GM12873 (cell line): ENCODE results near the gene U2AF2.

Source experiments
- TF ChIP-seq, protein P1 (sequence below): IDR thresholded peaks from 2 replicates; pipeline ENCODE4 v1.5.1; 2012; ENCODE audit warnings: low read depth, mild to moderate bottlenecking, moderate library complexity, low read length, control low read depth; ENCODE audit not compliant: insufficient read depth; ENCODE audit errors: missing control alignments

The U2AF2 gene

DNA sequence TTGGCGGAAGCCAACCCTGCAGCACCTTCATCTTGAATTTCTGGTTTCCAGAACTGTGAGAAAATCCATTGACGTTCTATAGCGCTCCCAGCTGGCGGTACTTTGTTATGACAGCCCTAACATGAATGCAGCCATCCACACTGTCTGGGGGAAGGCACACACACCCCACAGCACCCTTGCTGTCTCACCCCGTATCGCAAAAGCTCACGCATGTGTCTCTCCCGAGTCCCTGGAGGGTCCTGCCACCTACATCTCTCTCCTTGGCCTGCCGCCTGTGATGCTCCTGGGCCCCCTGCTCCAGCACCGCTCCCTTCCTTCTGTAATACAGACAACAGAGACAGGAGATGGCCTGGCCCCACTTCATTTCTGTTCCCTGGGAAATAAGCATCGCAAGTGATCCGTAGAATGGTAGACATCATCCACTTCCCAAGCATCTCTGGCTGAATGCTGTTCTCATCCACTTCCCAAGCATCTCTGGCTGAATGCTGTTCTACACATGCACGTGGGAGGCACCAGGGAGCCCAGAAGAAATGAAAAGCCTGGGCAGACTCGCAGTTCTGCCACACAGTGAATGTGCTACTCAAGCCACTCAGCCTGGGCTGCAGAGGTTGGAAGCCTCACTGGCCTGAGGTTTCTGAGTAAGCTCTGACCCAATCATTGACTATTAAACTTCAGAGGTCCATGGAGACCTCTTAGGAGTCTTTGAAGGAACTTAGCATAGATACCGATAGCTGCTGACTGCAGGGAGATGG, 49.8 kb downstream of the U2AF2 start:
- TF ChIP-seq, protein P1, sequence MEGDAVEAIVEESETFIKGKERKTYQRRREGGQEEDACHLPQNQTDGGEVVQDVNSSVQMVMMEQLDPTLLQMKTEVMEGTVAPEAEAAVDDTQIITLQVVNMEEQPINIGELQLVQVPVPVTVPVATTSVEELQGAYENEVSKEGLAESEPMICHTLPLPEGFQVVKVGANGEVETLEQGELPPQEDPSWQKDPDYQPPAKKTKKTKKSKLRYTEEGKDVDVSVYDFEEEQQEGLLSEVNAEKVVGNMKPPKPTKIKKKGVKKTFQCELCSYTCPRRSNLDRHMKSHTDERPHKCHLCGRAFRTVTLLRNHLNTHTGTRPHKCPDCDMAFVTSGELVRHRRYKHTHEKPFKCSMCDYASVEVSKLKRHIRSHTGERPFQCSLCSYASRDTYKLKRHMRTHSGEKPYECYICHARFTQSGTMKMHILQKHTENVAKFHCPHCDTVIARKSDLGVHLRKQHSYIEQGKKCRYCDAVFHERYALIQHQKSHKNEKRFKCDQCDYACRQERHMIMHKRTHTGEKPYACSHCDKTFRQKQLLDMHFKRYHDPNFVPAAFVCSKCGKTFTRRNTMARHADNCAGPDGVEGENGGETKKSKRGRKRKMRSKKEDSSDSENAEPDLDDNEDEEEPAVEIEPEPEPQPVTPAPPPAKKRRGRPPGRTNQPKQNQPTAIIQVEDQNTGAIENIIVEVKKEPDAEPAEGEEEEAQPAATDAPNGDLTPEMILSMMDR: peak; percentile 43

DNA sequence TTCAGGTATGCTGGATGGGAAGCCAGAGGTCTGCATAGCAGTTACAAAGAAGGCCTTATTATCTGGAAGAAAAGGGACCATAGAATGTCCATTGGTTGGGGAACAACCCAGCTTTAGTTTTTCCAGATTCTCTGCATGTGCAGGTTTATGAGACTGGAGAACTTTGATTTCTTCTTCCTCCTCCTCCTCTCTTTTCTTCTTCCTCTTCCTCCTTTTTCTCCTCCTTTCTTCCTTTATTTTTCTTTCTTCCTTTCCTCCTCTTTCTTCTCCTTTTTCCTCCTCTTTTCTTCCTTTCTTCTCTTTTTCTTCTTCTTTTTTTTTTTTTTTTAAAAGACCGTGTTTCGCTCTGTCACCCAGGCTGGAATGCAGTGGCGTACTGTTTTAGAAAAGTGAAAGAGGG, 51.1 kb downstream of the U2AF2 start:
- TF ChIP-seq, protein P1: no peak

DNA sequence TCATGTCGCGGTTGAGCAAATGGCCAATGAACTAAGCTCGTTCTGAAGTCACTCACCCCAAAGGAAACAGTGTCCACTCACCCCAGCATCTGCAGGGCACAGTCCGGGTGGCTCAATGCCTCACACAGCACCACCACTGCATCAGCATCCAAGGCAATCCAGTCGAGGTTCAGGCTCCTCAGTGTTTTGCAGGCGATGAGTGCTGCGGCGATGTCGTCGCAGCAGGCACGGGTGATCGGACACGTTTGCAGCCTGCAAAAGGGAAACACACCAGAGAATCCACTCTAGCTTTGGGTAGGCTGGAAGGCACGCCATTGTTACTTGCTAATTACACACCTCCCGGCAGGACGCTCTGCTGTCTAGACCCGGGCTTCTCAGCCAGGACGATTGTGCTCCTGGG, 56.9 kb downstream of the U2AF2 start:
- TF ChIP-seq, protein P1: no peak

DNA sequence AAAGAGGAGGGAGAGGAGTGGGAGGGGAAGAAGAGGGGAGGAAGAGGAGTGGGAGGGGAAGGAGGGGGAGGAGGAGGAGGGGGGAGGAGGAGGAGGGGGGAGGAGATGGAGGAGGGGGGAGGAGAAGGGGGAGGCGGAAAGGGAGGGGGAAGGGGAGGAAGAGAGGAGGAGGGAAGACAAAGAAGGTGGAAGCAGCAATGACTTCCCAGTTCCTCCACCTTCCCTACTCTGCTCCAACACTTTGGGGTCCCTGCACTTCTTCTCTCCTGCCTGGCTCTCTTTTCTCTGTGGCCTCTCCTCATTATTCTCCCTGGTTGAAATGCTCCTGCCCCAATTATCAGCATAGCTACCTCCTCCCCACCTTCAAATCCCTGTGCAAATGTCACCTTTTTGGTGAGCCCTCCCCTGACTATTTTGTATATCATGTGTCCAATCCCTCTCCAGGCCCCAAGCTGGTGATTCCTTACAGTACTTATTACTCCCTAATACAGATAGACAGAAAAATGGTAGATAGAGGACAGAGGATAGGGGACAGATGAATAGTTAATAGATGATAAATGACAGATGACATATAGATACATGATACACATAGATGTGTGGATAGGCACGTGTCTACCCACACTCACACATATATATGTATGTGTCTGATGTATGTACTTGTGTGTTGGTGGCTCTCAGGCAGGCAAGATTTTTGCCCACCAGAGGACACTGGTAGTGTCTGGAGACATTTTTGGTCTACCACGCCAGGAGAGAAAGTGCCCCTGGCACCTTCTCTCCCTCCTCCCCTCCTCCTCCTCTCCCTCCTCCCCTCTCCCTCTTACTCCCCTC, 58.2 kb downstream of the U2AF2 start:
- TF ChIP-seq, protein P1: no peak

DNA sequence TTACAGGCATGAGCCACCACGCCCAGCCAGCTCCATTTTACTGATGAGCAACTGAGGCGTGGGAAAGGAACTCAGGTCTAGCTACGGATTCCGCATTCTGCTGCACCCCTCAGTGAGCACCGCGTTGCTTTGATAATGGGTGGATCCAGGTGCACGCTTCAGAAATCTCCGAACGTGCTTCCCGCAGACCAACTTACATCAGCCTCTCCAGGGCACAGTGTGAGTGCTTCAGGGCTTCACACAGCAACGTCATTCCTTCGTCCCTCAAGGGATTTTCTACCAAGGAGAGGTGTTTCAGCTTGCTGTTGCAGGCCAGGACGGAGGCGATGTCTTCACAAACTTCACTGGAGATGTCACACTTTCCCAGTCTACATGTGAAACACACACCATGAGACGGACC, 61.7 kb downstream of the U2AF2 start:
- TF ChIP-seq, protein P1: no peak

DNA sequence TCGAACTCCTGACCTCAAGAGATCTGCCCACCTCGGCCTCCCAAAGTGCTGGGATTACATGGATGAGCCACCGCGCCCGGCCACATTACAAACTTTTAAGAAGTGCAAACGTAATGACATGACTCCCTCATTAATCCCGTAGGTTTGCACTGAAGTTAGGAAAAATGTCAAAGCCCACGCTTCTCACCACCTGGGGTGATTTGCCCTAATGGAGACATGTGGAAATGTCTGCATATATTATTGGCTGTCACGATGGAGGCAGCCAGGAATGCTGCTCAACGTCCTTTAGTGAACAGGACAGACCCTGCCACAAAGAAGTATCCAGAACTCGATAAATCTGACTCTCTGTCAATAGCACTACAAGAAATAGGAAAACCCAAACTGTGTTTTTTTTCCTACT, 62.4 kb downstream of the U2AF2 start:
- TF ChIP-seq, protein P1: no peak

DNA sequence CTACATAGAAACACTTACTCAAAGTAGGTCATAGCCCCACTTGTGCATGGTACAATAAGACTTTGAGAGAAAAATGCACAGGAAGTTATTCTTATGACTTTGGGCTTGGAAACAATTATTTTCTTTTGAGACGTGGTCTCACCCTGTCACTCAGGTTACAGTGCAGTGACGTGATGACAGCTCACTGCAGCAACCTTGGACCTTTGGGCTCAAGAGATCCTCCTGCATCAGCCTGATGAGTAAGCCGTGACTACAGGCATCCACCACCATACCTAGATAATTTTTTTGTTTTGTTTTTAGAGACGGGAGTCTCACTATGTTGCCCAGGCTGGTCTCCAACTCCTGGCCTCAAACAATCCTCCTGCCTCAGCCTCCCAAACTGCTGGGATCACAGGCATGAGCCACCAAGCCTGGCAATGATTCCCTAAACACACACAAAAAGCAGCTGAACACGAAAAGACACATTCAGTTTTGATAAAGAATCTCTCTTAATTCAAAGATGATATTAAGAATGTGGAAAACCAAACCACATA, 65.4 kb downstream of the U2AF2 start:
- TF ChIP-seq, protein P1: no peak
